Measurements from ENCODE around the gene CT45A5. TPM values are rescaled to one million over a fixed set of nuclear protein-coding genes. Genes with fewer than 3 reads are reported as not detected.
"Not testable (repeated sequence)": the region's sequence is repeated elsewhere in the genome, so short reads cannot be mapped to it uniquely, and the experiment has no call there.

Gene CT45A5, protein sequence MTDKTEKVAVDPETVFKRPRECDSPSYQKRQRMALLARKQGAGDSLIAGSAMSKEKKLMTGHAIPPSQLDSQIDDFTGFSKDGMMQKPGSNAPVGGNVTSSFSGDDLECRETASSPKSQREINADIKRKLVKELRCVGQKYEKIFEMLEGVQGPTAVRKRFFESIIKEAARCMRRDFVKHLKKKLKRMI
- not detected for total RNA-seq
- not detected for polyA plus RNA-seq
- long read RNA-seq, donor 1: 0 reads
- long read RNA-seq, donor 2: 0 reads
- long read RNA-seq, donor 3: 0 reads
- long read RNA-seq, donor 4: 0 reads
- long read RNA-seq, donor 5: 0 reads
- long read RNA-seq, donor 6: 0 reads
- long read RNA-seq, donor 7: 0 reads
- long read RNA-seq, donor 8: 0 reads
- long read RNA-seq, donor 9: 0 reads
- long read RNA-seq, donor 10: 0 reads

DNA sequence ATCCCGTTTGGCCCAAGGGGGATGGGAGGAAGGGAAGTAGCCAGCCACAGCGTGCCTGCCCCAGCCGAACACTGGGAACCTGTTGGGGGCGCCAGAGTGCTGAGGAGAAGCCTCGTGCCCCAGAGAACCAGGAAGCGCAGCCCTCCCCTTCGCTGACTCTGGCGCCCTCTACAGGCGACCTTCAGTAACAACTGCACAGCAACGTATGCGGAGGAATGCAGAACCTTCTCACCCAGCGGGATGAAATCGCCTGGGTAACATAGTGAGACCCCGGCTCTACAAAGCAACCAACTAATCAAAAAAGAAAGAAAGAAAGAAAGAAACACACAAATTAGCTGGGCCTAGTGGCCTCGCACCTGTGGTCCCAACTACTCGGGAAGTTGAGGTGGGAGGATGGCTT, at the start of gene CT45A5:
Gene CT45A5 (minus strand): TSS at position 101 of the 400 bp plus-strand sequence. CDS start 3,774 bp downstream, outside the sequence.
- H3K4me1 ChIP-seq; H3K27ac ChIP-seq; H3K27me3 ChIP-seq; H3K9me3 ChIP-seq; H3K4me3 ChIP-seq; DNase-seq; H3K36me3 ChIP-seq; intact Hi-C loops (cut with DNase I; ENCODE audit: low total_unique reads): not testable (repeated sequence)
- no CpG with 5 or more reads among the region's 16 CpGs for WGBS, 5 donors

DNA sequence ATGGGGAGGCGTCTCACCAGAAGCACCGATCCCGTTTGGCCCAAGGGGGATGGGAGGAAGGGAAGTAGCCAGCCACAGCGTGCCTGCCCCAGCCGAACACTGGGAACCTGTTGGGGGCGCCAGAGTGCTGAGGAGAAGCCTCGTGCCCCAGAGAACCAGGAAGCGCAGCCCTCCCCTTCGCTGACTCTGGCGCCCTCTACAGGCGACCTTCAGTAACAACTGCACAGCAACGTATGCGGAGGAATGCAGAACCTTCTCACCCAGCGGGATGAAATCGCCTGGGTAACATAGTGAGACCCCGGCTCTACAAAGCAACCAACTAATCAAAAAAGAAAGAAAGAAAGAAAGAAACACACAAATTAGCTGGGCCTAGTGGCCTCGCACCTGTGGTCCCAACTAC, 34.6 kb upstream of the CT45A5 start, which contains the start of gene CT45A2:
Gene CT45A2 (minus strand): TSS at position 101 of the 400 bp plus-strand sequence. CDS start 3,747 bp downstream, outside the sequence.
- H3K4me1 ChIP-seq; H3K36me3 ChIP-seq; H3K4me3 ChIP-seq; H3K27me3 ChIP-seq; H3K27ac ChIP-seq; DNase-seq; intact Hi-C loops (cut with DNase I; ENCODE audit: low total_unique reads); H3K9me3 ChIP-seq: not testable (repeated sequence)
- WGBS, 5 donors: no CpG with 5 or more reads among the region's 17 CpGs

DNA sequence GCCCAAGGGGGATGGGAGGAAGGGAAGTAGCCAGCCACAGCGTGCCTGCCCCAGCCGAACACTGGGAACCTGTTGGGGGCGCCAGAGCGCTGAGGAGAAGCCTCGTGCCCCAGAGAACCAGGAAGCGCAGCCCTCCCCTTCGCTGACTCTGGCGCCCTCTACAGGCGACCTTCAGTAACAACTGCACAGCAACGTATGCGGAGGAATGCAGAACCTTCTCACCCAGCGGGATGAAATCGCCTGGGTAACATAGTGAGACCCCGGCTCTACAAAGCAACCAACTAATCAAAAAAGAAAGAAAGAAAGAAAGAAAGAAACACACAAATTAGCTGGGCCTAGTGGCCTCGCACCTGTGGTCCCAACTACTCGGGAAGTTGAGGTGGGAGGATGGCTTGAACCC, 17.4 kb upstream of the CT45A5 start, which contains the start of gene CT45A6:
Gene CT45A6 (minus strand): TSS at position 101 of the 400 bp plus-strand sequence. CDS start 3,794 bp downstream, outside the sequence.
- DNase-seq; H3K27me3 ChIP-seq; H3K27ac ChIP-seq; H3K36me3 ChIP-seq; H3K9me3 ChIP-seq; H3K4me3 ChIP-seq; intact Hi-C loops (cut with DNase I; ENCODE audit: low total_unique reads); H3K4me1 ChIP-seq: not testable (repeated sequence)
- no CpG with 5 or more reads among the region's 16 CpGs for WGBS, 5 donors

DNA sequence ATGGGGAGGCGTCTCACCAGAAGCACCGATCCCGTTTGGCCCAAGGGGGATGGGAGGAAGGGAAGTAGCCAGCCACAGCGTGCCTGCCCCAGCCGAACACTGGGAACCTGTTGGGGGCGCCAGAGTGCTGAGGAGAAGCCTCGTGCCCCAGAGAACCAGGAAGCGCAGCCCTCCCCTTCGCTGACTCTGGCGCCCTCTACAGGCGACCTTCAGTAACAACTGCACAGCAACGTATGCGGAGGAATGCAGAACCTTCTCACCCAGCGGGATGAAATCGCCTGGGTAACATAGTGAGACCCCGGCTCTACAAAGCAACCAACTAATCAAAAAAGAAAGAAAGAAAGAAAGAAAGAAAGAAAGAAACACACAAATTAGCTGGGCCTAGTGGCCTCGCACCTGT, 17.2 kb downstream of the CT45A5 start, which contains the start of gene CT45A3:
Gene CT45A3 (minus strand): TSS at position 101 of the 400 bp plus-strand sequence. CDS start 3,747 bp downstream, outside the sequence.
- DNase-seq; intact Hi-C loops (cut with DNase I; ENCODE audit: low total_unique reads); H3K27ac ChIP-seq; H3K9me3 ChIP-seq; H3K4me1 ChIP-seq; H3K27me3 ChIP-seq; H3K4me3 ChIP-seq; H3K36me3 ChIP-seq: not testable (repeated sequence)
- no CpG with 5 or more reads among the region's 17 CpGs for WGBS, 5 donors

DNA sequence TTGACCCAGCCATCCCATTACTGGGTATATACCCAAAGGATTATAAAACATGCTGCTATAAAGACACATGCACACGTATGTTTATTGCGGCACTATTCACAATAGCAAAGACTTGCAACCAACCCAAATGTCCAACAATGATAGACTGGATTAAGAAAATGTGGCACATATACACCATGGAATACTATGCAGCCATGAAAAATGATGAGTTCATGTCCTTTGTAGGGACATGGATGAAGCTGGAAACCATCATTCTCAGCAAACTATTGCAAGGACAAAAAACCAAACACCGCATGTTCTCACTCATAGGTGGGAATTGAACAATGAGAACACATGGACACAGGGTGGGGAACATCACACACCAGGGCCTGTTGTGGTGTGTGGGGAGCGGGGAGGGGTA, 40.6 kb downstream of the CT45A5 start:
- H3K4me3 ChIP-seq; H3K27ac ChIP-seq; H3K36me3 ChIP-seq; H3K27me3 ChIP-seq; H3K4me1 ChIP-seq; intact Hi-C loops (cut with DNase I; ENCODE audit: low total_unique reads); H3K9me3 ChIP-seq; DNase-seq: not testable (repeated sequence)
- WGBS, 5 donors: 84 to 100% (median 86%) methylated on average over 3 to 4 of the region's 4 CpGs

- no peak for TF ChIP-seq POLR2AphosphoS5 (IDR thresholded peaks at IDR 0.05)
- TF ChIP-seq, protein P1, sequence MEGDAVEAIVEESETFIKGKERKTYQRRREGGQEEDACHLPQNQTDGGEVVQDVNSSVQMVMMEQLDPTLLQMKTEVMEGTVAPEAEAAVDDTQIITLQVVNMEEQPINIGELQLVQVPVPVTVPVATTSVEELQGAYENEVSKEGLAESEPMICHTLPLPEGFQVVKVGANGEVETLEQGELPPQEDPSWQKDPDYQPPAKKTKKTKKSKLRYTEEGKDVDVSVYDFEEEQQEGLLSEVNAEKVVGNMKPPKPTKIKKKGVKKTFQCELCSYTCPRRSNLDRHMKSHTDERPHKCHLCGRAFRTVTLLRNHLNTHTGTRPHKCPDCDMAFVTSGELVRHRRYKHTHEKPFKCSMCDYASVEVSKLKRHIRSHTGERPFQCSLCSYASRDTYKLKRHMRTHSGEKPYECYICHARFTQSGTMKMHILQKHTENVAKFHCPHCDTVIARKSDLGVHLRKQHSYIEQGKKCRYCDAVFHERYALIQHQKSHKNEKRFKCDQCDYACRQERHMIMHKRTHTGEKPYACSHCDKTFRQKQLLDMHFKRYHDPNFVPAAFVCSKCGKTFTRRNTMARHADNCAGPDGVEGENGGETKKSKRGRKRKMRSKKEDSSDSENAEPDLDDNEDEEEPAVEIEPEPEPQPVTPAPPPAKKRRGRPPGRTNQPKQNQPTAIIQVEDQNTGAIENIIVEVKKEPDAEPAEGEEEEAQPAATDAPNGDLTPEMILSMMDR (IDR thresholded peaks at IDR 0.05): no peak
- no peak for TF ChIP-seq POLR2A (IDR thresholded peaks at IDR 0.05)
- TF ChIP-seq EP300 (IDR thresholded peaks at IDR 0.05): no peak
- 80 to 90% (median 89%) methylated on average over 11 to 23 of the region's 23 CpGs for WGBS, 5 donors
- Histone ChIP-seq H3K27me3 (no peaks in the 10 kb centered on the region), H3K36me3 (no peaks in the 10 kb centered on the region), H3K9me3 (no peaks in the 10 kb centered on the region), H3K4me3 (no peak overlapping the region), H3K27ac (no peak overlapping the region), H3K4me1 (no peaks in the 10 kb centered on the region)
- DNase-seq: no peak
- intact Hi-C loops (cut with DNase I; ENCODE audit: low total_unique reads): no loop called here
Observed at GRCh38 chrX:135741192-135741715, 44.0 kb downstream of the CT45A5 start.

DNA sequence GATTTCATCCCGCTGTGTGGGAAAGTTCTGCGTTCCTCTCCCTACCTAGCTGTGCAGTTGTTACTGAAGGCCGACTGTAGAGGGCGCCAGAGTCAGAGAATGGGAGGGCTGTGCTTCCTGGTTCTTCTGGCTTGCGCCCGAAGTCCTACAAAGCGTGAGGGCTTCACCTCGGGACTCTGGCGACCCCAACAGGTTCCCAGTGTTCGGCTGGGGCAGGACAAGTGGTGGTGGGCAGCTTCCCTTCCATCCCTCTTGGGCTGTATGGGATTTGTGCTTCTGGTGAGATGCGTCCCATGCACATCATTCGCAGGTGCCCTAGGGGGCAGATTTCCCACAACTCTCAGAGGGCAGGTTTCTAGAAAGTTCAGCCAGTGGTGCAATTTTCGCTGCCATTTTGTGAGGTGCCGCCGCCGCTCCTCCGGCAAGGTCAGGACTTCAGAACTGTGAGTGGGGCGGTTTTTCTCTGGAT, 44.6 kb downstream of the CT45A5 start:
- H3K4me1 ChIP-seq: no peaks in the 10 kb centered on the region
- H3K4me3 ChIP-seq: no peak overlapping the region
- H3K27ac ChIP-seq: no peak overlapping the region
- intact Hi-C loops (cut with DNase I; ENCODE audit: low total_unique reads): no loop called here
- no peaks in the 10 kb centered on the region for H3K36me3 ChIP-seq
- WGBS, 5 donors: 54 to 66% (median 63%) methylated on average over 16 to 18 of the region's 18 CpGs
- H3K27me3 ChIP-seq: no peaks in the 10 kb centered on the region
- TF ChIP-seq POLR2AphosphoS5 (IDR thresholded peaks at IDR 0.05) (no peak), POLR2A (IDR thresholded peaks at IDR 0.05) (no peak)
- TF ChIP-seq, protein P1 (IDR thresholded peaks at IDR 0.05): peak in 1 of 7 experiments; percentile 18
- no peaks in the 10 kb centered on the region for H3K9me3 ChIP-seq
- DNase-seq: peak; percentile 12 to 35
